Ramos (cell line): ENCODE results near the gene TMX4.
"Not testable (repeated sequence)": the region's sequence is repeated elsewhere in the genome, so short reads cannot be mapped to it uniquely, and the experiment has no call there.

ENCODE experiments used
- in situ Hi-C: fragments of 300-500 bp; cut with MboI; formaldehyde crosslinking; loops from one replicate; pipeline ENCODE4 v1.14.3; 2022; ENCODE audit warnings: low sequenced_read_pairs; ENCODE audit not compliant: unreplicated experiment

TMX4 gene

GRCh38 chr20:8019246-8019997 lies at the start of gene TMX4:
Gene TMX4, minus strand, starts transcription at chr20:8019761. Its CDS starts 148 bp downstream, at chr20:8019613.
- in situ Hi-C loops, result loop anchor here (25.0 kb wide), 1 partner anchor 257 kb away; no protein-coding TSS in a partner anchor

DNA sequence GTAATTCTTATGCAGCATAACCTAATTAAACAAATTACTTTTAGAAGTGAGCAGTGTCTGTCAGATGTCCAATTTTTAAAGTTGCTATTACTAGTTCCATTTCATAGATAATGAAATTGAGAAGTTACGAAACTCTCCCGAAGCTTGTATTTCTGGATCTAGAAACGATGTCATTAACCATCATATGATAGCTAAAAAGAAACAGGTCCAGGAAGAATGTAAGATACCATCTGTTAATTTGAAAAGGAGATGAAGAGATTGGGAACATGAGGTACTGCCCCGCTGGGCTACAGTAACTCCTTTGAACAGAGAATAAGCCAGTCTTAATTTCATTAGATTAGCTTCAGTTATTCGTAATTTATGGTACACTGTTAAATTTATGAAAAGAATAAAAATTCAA lies 47.5 kb upstream of the TMX4 start:
- in situ Hi-C loops, result loop anchor here (25.0 kb wide), 1 partner anchor 95 kb away; no protein-coding TSS in a partner anchor

- in situ Hi-C loops, result loop anchor here (25.0 kb wide), 1 partner anchor 96 kb away; no protein-coding TSS in a partner anchor
These were observed 47.1 kb upstream of the TMX4 start for GRCh38 chr20:8066662-8067061.

- in situ Hi-C loops, result loop anchor here (25.0 kb wide), 1 partner anchor 97 kb away; no protein-coding TSS in a partner anchor
These were observed 46.1 kb upstream of the TMX4 start for GRCh38 chr20:8065691-8066090.

DNA sequence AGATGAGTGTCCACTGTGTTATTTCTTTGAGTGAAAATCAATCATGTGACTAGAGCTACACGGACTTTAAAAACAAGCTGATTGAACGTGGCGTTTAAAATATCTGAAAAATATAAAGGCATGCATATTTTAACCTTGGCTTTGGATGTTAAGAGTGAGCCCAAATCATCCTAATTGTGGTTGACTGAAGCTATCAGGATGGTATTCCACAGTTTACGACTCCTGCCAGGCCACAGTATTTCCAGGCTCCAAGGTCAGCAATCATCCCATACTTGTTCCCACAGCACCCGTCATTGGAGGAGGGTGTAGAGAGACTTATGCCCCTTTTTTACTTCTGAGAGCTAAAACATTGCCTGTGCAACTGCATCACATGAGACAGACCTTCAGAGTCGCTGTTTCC lies 43.2 kb upstream of the TMX4 start:
- in situ Hi-C loops, result loop anchor here (25.0 kb wide), 1 partner anchor 100 kb away; no protein-coding TSS in a partner anchor

GRCh38 chr20:8061861-8062518 lies 42.4 kb upstream of the TMX4 start:
- in situ Hi-C loops, result loop anchor here (25.0 kb wide), 1 partner anchor 100 kb away; no protein-coding TSS in a partner anchor

DNA sequence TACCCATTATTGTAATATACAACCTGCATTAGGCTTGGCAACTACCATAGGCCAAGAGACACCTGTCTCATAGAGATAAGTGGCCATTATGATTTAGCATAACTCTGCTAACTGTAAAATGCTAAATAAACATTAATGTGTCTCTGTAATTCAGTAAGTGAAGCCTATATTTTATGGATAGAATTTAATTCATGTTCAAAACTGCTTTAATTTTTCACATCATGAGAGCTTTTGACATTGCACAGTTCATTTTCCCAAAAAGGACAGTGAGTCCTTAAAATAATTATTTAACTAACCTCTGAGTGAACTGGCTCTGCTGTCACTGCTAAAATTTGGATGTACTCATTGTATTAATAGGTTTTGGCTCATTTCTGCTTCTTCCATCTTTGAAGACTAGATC lies 41.4 kb upstream of the TMX4 start:
- in situ Hi-C loops, result loop anchor here (25.0 kb wide), 1 partner anchor 101 kb away; no protein-coding TSS in a partner anchor

DNA sequence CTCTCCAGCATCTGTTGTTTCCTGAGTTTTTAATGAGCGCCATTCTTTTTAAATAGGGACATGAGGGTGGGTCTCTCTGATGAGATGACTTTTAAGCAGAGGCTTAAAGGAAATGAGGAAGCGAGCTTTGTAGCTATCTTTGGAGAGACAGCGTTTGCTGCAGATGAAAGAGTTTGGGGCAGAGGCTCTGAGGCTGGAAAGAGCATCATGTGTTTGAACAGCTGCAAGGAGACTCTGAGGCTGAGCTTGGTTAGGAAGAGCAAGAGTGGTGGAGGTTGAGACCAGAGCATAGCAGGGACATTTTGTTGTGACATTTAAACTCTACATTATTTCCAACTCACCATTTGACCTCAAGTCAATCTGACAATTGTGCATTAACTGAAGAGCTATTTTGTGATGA lies 38.3 kb upstream of the TMX4 start:
- in situ Hi-C loops, result loop anchor here (25.0 kb wide), 1 partner anchor 104 kb away; no protein-coding TSS in a partner anchor

DNA sequence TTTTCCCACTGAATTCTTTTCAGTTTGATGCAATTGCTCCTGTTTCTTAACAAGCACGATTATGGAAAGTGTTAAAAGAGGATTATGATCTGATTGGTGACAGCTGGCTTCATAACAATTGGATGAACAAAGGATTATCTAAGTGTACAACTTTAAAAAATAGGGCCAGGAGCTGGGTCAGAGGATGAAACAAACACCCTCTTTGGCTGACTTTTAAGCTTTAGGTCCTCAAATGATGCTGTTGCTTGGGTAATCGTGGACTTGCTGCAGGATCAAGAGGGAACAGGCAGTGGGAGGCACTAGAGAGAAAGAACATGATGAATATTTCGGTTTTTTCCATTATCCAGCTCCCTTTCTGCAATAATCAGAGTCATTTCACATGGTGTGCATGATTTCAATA lies 35.5 kb upstream of the TMX4 start:
- in situ Hi-C loops, result loop anchor here (25.0 kb wide), 1 partner anchor 107 kb away; no protein-coding TSS in a partner anchor

- in situ Hi-C loops, result loop anchor here (25.0 kb wide), 1 partner anchor 112 kb away; no protein-coding TSS in a partner anchor
These were observed 30.7 kb upstream of the TMX4 start for GRCh38 chr20:8050157-8050837.

- in situ Hi-C loops, result loop anchor here (10.0 kb wide), 1 partner anchor 665 kb away; no protein-coding TSS in a partner anchor
These were observed 29.7 kb upstream of the TMX4 start for GRCh38 chr20:8049310-8049709.

DNA sequence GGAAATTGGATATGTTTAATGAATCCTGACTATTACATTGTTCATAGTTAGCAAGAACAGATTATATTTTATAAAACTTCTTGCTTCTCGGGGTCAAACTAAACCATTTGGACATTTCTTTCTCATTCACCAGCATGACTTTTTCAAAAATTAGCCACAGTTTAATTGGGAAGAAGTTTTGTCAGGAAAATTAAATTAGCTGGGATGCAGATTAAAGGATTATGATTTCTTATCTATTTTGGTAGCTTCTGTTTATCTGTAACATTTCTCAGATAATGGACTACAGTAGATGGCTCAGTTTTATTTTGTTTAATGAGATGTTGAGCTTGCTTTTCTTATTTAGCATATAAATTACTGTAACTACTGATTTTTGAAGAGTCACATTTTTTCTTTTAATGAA lies 26.4 kb upstream of the TMX4 start:
- in situ Hi-C loops, result loop anchor here (10.0 kb wide), 1 partner anchor 669 kb away; no protein-coding TSS in a partner anchor

- in situ Hi-C loops, result loop anchor here (10.0 kb wide), 1 partner anchor 671 kb away; no protein-coding TSS in a partner anchor
These were observed 24.2 kb upstream of the TMX4 start for GRCh38 chr20:8043687-8044282.

DNA sequence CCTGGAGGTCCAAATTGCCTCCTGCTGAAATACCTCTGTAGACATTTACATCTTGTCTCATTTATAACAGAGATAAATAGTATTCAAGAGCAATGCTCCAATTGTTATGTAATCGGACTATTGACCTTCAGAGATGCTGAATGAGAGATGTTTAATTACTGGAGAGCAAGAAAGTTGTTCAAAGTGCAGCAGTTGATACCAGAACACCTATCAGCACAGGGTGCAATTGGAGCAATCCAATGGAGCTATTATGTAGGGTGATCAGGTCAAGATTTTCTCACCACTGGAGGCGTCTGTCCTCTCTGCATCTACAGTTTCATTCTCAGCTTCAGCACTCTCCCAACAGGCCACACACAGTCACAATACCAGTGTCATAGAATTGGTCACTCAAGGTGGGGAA lies 19.5 kb upstream of the TMX4 start:
- in situ Hi-C loops, result no loop called here

GRCh38 chr20:8036771-8037170 lies 17.2 kb upstream of the TMX4 start:
- in situ Hi-C loops, result no loop called here

DNA sequence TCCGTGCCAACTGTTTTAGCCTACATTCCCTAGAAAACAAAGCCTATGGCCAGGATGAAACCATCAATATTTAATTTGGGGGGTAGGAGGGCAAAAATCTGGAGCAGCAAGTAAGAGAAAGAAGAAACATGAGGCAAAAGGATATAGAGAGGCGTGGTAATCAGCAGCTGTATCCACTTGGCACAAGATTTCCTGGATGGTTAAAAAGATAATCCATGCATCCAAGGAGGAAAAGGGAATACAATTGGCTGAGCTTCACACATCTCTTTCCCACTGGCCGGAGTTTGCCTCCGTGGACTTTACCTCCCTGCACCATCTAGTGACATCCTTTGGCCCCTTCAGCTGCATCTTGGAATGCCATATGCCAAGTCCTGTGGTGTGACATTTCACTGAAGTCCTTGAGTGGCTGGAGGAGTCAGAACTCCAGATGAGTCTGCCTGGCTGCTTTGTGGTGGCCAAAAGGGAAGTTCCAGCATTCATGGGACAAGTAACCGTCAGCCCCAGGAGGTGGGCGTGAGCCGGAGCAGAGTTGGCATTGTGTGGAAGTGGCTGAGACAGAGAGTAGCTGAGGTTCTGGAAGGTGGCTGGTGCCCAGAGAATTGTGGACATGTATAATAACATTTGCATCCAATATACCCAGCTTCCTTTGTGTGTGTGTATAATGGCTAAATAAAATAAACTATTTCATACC lies 13.7 kb upstream of the TMX4 start:
- in situ Hi-C loops, result no loop called here

DNA sequence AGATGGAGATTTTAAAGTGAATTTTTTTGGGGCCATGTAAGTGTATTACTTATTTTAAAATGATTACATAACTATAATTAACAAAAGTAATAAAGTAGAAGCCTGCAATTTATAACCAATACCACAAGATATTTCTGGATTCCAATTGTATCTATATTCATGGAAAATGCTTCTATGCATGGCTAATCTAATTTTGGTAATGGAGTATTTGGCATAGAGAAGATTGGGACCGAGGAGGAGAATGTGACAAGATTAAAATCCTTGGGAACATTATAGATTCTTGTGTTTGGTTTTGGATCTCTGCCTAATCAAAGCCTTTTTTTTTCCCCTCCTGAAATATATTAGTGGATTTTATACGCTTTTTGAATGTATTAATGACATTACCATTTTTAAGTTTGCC lies 12.9 kb upstream of the TMX4 start:
- in situ Hi-C loops, result no loop called here

GRCh38 chr20:8031539-8031938 lies 12.0 kb upstream of the TMX4 start:
- in situ Hi-C loops, result not testable (repeated sequence)

DNA sequence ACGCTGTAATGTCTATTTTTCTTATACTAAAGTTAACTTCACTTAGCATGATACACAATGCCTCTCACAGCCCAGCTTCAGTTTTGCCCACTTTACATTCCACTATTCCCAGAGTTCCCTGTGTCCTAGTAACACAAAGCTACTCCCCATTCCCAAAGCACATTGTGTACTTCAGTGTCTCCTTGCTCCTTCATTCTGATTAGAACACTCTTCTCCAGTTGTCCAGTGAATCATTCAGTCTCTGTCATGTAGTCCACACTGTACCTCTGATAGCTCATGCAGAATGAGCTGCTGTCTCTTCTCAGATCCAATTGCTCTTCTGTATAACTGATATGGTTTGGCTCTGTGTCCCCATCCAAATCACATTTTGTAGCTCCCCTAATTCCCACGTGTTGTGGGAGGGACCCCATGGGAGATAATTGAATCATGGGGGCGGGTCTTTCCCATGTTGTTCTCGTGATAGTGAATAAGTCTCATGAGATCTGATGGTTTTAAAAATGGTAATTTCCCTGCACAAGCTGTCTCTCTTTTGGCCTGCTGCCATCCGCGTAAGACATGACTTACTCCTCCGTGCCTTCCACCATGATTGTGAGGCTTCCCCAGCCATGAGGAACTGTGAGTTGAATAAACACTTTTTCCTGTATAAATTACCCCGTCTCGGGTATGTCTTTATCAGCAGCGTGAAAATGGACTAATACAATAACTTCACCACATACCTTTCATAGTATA lies 2.1 kb upstream of the TMX4 start:
- in situ Hi-C loops, result loop anchor here (25.0 kb wide), 1 partner anchor 259 kb away; no protein-coding TSS in a partner anchor
